SK-N-MC (cell line): Measurements from ENCODE around the gene CDH23.

ENCODE experiments used
- EZH2 ChIP-seq: fragments of 200-600 bp; sonication (generic); IDR thresholded peaks from one replicate; pipeline ENCODE4 v1.6.1; 2017; ENCODE audit warnings: antibody characterized with exemption
- FOXP2 ChIP-seq: optimal IDR thresholded peaks from 2 replicates; pipeline ENCODE3; 2011; ENCODE audit warnings: mild to moderate bottlenecking, moderate library complexity; ENCODE audit not compliant: insufficient read depth; ENCODE audit errors: extremely low read length, control extremely low read depth
- POLR2AphosphoS5 ChIP-seq: IDR thresholded peaks from 2 replicates; pipeline ENCODE4 v1.6.1; 2012; ENCODE audit warnings: mild to moderate bottlenecking, low read depth, low read length, borderline replicate concordance

- TF ChIP-seq EZH2 (no peak), POLR2AphosphoS5 (no peak), FOXP2 (no peak)
These were observed 40.8 kb upstream of the CDH23 start for GRCh38 chr10:71355886-71356285.
